Stimulated activated CD4-positive, alpha-beta T cell treated with anti-CD3 and anti-CD28 coated beads, TNF-alpha, amount 100 ng/mL, for 24 hours (primary cell): ENCODE data around the gene OR4F17.
"Not testable (repeated sequence)": the region's sequence is repeated elsewhere in the genome, so short reads cannot be mapped to it uniquely, and the experiment has no call there.

Experiments
- DNase-seq, 3 experiments: peaks; one replicate each; pipeline ENCODE4 v3.0.0-alpha.2; 2020; ENCODE audit warnings: low read depth in 3 of 3

Gene OR4F17, protein sequence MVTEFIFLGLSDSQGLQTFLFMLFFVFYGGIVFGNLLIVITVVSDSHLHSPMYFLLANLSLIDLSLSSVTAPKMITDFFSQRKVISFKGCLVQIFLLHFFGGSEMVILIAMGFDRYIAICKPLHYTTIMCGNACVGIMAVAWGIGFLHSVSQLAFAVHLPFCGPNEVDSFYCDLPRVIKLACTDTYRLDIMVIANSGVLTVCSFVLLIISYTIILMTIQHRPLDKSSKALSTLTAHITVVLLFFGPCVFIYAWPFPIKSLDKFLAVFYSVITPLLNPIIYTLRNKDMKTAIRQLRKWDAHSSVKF

DNA sequence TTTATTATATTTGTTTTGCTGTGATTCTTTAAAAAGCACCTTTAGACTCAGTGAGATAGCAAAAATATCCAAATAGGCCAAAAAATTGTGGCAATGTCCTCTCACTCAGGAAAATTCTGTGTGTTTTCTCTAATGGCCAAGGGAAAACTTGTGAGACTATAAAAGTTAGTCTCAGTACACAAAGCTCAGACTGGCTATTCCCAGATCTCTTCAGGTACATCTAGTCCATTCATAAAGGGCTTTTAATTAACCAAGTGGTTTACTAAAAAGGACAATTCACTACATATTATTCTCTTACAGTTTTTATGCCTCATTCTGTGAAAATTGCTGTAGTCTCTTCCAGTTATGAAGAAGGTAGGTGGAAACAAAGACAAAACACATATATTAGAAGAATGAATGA, at the start of gene OR4F17:
Gene OR4F17 (plus strand): TSS at position 301 of the 400 bp plus-strand sequence. CDS start 3,575 bp downstream, outside the sequence.
- not testable (repeated sequence) for DNase-seq

DNA sequence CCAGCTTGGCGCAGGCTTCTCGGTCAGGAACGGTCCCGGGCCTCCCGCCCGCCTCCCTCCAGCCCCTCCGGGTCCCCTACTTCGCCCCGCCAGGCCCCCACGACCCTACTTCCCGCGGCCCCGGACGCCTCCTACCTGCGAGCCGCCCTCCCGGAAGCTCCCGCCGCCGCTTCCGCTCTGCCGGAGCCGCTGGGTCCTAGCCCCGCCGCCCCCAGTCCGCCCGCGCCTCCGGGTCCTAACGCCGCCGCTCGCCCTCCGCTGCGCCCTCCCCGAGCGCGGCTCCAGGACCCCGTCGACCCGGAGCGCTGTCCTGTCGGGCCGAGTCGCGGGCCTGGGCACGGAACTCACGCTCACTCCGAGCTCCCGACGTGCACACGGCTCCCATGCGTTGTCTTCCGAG, 36.1 kb upstream of the OR4F17 start:
- peak in 2 of 3 experiments; percentile 4 to 24 for DNase-seq

DNA sequence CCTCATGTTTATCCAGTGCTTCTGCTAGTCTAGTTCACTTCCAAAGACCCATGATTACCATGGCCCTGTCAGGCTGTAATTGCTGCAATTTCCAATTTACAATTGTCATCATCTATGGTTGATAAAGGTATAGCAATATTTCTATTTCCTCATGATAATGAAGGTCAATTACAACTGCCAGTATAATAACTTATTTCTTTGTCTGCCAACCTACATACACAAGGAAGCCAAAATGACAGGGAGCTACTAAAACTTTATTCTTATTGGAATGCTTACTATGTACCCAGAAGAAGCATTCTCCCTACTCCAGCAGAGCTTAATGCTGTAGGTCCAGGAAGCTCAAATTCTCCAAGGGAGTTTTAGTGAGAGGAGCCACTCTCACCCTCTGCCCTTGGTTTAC, 24.0 kb upstream of the OR4F17 start:
- not testable (repeated sequence) for DNase-seq

DNA sequence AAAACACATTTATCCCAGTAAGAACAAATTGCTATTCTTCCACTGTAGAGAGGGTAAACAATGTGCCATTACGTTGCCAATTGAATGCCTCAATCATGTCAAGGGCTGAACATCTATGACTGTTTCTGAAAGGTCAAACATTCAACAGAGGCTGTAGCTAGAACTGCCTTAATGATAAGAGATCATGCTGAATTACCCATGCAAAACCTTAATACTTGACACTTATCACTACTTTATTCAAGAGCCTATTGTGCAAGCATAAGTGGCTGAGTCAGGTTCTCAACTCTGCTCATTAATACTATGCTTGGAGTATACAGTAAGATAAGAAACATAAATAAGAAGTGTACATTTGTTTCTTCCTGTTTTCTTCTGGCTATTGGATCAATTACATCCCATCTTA, 23.3 kb upstream of the OR4F17 start:
- not testable (repeated sequence) for DNase-seq

DNA sequence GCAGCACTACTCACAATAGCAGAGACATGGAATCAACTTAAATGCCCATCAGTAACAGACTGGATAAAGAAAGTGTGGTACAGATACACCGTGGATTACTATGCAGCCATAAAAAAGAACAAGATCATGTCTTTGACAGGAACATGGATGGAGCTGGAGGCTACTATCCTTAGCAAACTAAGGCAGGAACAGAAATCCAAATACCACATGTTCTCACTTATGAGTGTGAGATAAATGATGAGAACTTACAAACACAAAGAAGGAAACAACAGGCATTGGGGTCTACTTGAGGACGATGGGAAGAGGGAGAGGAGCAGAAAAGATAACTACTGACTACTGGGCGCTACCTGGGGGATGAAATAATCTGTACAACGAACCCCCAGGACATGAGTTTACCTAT, 16.2 kb upstream of the OR4F17 start:
- not testable (repeated sequence) for DNase-seq

DNA sequence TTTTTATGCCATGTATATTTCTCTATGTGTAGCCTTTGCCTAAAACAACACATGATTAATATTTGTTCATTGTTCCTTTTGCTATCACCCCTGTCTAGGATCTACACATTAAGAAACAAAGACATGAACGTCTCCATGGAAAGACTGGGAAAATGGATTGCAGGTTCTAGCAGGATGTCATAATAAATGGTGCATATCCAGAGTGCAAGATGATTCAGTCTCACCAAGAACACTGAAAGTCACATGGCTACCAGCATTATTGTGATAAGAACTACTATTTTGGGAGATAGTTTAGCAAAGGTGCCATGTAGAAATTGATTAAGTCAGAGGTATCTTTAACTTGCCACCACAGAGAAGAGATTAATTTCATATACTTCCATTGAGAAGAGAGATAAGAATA, 12.1 kb upstream of the OR4F17 start:
- DNase-seq: not testable (repeated sequence)

DNA sequence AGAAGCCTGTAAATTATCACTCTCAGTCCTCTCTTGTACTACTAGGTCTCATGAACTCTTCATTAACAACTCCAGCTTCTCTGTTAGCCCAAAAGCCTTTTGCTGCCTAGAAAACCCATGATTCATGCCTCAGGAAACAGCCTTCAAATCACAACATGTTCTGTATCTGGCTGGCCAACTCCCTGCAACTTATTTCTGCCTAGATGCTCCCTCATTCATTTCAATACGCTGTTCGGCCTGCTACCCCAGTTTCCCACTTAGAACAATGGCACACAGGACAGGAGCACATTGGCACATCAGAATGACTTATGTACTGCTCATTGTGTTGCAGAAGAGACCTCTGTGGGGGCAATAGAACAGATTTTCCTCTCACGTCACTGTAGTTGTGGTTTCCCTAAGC, 9.3 kb upstream of the OR4F17 start:
- DNase-seq: not testable (repeated sequence)

DNA sequence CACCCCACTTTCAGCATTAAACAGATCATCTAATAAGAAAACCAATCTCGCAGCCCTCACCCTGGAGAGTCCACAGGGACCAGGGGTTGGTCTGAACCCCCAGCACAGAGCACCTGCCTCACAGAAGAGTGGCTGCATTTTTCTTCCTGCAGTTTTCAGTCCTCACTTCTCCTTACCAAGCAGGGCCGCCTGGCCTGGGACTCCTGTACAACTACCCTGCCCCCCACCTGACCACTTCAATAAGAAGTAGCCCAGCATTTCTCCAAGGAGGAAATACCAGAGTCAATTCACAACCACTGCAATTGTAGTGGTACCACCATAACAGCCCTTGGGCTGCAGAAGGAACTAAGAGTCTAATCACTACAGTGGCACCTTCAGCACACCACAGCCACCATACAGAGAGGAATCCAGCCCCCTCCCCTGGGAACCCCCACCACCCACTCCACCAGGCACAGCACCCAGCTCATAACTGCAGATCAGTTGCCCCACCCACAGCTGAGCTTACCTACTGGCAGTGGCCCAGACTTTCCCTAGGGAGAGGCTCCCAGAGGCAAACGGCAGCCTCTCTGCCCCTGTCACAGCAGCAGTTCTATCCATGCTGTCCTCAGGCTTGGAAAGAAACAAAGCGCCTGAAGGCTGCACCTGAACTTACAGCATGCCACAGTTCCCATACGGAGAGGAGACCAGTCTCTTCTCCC, 13.7 kb downstream of the OR4F17 start:
- DNase-seq: not testable (repeated sequence)
